ENCODE measurements around the gene ACOT12.

ACOT12 gene

GRCh38 chr5:81283976-81284375 lies 110.0 kb downstream of the ACOT12 start:
- no peak for FAIRE-seq
